Neural crest cell (in vitro differentiated cells): Measurements from ENCODE around the gene SBK2. TPM values are rescaled to one million over a fixed set of nuclear protein-coding genes. Genes with fewer than 3 reads are reported as not detected.

Source experiments
- DNase-seq: peaks from one replicate; pipeline ENCODE4 v3.0.0; 2021; ENCODE audit warnings: low read depth, mixed read lengths, low spot score
- H3K27ac Mint-ChIP-seq: one replicate; pipeline ENCODE4 v1.8.0; 2021; ENCODE audit warnings: mild to moderate bottlenecking, mixed read lengths; ENCODE audit not compliant: unreplicated experiment
- H3K27me3 Mint-ChIP-seq: 2 replicates; pipeline ENCODE4 v1.8.0; 2021; ENCODE audit warnings: low read depth, mild to moderate bottlenecking, mixed read lengths
- H3K36me3 Mint-ChIP-seq: 2 replicates; pipeline ENCODE4 v1.8.0; 2021; ENCODE audit warnings: low read depth, mild to moderate bottlenecking, mixed read lengths
- H3K4me1 Mint-ChIP-seq: 2 replicates; pipeline ENCODE4 v1.8.0; 2021; ENCODE audit warnings: mixed read lengths
- H3K4me3 Mint-ChIP-seq: one replicate; pipeline ENCODE4 v1.8.0; 2021; ENCODE audit warnings: mild to moderate bottlenecking, mixed read lengths
- H3K9me3 Mint-ChIP-seq: 2 replicates; pipeline ENCODE4 v1.8.0; 2021; ENCODE audit warnings: mixed read lengths
- CTCF ChIP-seq: fragments of 200-600 bp; sonication (generic); conservative IDR thresholded peaks from 2 replicates; pipeline ENCODE4 v1.5.0; 2021; ENCODE audit warnings: antibody characterized with exemption, mild to moderate bottlenecking
- total RNA-seq: library from RNA; stranded (reverse); gene quantifications from 2 replicates; pipeline ENCODE4 v1.2.1, GENCODE V29; 2021

Gene SBK2
- total RNA-seq, 1 donor from 2014 or later, result not detected

- peaks cover 36% of the 10 kb centered on the region for H3K4me1 Mint-ChIP-seq
- no peaks in the 10 kb centered on the region for H3K9me3 Mint-ChIP-seq
- no peak overlapping the region for H3K27ac Mint-ChIP-seq
- no peak for TF ChIP-seq CTCF
- no peak for DNase-seq
- peaks cover 13% of the 10 kb centered on the region for H3K36me3 Mint-ChIP-seq
- H3K4me3 Mint-ChIP-seq, result peak overlapping the region; percentile 93
- H3K27me3 Mint-ChIP-seq, result no peaks in the 10 kb centered on the region
Measured at GRCh38 chr19:55581145-55581822, 44.4 kb upstream of the SBK2 start.

- H3K27me3 Mint-ChIP-seq, result no peaks in the 10 kb centered on the region
- peak; percentile 85 for DNase-seq
- peaks cover 17% of the 10 kb centered on the region for H3K36me3 Mint-ChIP-seq
- H3K4me1 Mint-ChIP-seq, result peaks cover 30% of the 10 kb centered on the region
- H3K4me3 Mint-ChIP-seq, result peak within 1 kb of the TSS; percentile 93
- no peak for TF ChIP-seq CTCF
- H3K27ac Mint-ChIP-seq, result peak within 1 kb of the TSS; percentile 85
- H3K9me3 Mint-ChIP-seq, result no peaks in the 10 kb centered on the region
Measured at GRCh38 chr19:55580628-55581144, 43.8 kb upstream of the SBK2 start, which contains the start of gene ZNF579. Gene ZNF579, minus strand, starts transcription at chr19:55580848. Its CDS starts 1,209 bp downstream, at chr19:55579639.

DNA sequence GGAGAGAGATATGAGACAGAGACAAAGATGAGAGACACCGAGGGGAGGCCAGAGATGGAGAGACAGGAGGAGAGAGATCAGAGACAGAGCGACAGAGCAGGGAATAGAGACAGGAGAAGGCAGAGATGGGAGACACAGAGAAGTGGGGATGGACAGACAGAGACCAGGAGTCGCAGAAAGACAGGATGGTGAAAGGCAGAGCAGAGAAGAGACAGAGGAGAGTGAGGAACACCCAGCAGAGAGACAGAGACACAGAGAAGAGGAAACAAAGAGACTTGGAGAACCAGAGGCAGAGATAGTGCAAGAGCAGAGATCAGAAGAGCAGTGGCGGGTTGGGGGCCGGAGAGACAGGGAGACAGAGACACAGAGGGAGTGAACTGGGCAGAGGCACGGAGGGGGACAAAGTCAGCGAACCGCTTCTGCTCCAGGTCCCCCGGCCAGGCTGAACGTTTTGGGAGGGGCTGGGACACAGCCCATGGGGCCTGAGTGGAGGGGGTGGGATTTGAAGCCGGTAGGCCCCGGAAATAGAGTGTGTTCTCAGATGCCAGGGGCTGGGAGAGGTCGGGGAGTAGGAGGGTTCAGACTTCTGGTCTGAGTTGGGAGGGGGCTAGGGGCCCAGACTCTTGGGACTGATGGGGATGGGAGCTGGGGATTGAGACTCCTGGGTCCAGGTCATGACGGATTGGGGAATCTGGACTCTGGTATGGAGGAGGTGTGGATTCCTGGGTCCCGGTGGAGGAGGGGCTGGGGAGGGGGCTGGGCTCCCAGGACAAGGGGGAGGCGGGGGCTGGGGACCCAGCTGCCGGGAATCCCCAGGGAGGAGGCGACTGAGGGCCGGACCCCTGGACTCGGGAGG is 43.1 kb upstream of the SBK2 start:
- peaks cover 24% of the 10 kb centered on the region for H3K4me1 Mint-ChIP-seq
- no peaks in the 10 kb centered on the region for H3K9me3 Mint-ChIP-seq
- TF ChIP-seq CTCF, result no peak
- DNase-seq, result no peak
- H3K27me3 Mint-ChIP-seq, result no peaks in the 10 kb centered on the region
- H3K27ac Mint-ChIP-seq, result peak overlapping the region; percentile 85
- peaks cover 17% of the 10 kb centered on the region for H3K36me3 Mint-ChIP-seq
- H3K4me3 Mint-ChIP-seq, result peak overlapping the region; percentile 93

- Mint-ChIP-seq H3K9me3 (no peaks in the 10 kb centered on the region), H3K36me3 (peaks cover 17% of the 10 kb centered on the region), H3K27me3 (no peaks in the 10 kb centered on the region), H3K4me1 (peaks cover 19% of the 10 kb centered on the region), H3K27ac (peak overlapping the region; percentile 85), H3K4me3 (peak overlapping the region; percentile 93)
- DNase-seq, result no peak
- no peak for TF ChIP-seq CTCF
Measured at GRCh38 chr19:55578761-55579747, 42.1 kb upstream of the SBK2 start.
